Measurements from ENCODE around the gene CTU2. TPM values are rescaled to one million over a fixed set of nuclear protein-coding genes. Genes with fewer than 3 reads are reported as not detected.

The CTU2 gene
- total and polyA plus RNA-seq, 9 of the 15 experiments (the other 6 are each of a cell fraction or from before 2014, with no cell fraction given): 1.3 to 105 (median 23.2) TPM

DNA sequence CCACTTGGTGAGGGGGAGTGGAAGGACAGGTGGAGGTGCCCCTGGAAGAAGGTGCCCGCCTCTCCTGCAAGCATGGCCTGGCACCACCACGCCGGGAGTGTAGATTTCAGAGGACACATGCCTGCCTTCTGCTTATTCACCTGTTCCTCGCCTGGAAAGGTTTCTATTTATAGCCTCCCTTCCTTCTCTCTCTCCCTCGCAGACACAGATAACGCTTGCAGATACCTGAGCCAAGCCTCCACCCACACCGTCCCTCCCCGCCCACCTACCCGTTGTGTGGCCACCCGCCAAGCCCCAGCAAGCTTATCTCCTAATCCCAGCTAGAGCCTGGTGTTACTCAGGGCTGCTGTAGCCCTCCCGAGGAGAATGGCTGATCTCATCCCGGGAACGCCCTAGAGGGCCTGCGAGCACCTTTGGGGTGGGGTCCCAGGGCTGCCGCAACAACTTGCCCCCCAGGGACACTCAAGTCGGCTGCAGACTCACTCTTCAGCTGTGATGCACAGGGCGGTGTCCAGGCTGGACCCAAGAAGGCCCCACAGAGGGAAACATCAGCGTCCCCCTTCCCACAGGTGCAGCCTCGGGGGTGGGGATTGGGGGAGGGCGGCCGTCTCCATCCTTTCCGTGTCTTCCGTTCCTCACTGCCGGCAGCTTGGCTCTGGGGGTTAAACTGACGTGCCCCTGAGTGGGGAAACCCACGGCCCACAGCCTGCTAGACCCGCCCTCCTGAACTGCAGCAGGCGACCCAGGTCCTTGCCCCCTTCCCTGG lies 18.1 kb upstream of the CTU2 start (continued):
- TF ChIP-seq, protein P1, sequence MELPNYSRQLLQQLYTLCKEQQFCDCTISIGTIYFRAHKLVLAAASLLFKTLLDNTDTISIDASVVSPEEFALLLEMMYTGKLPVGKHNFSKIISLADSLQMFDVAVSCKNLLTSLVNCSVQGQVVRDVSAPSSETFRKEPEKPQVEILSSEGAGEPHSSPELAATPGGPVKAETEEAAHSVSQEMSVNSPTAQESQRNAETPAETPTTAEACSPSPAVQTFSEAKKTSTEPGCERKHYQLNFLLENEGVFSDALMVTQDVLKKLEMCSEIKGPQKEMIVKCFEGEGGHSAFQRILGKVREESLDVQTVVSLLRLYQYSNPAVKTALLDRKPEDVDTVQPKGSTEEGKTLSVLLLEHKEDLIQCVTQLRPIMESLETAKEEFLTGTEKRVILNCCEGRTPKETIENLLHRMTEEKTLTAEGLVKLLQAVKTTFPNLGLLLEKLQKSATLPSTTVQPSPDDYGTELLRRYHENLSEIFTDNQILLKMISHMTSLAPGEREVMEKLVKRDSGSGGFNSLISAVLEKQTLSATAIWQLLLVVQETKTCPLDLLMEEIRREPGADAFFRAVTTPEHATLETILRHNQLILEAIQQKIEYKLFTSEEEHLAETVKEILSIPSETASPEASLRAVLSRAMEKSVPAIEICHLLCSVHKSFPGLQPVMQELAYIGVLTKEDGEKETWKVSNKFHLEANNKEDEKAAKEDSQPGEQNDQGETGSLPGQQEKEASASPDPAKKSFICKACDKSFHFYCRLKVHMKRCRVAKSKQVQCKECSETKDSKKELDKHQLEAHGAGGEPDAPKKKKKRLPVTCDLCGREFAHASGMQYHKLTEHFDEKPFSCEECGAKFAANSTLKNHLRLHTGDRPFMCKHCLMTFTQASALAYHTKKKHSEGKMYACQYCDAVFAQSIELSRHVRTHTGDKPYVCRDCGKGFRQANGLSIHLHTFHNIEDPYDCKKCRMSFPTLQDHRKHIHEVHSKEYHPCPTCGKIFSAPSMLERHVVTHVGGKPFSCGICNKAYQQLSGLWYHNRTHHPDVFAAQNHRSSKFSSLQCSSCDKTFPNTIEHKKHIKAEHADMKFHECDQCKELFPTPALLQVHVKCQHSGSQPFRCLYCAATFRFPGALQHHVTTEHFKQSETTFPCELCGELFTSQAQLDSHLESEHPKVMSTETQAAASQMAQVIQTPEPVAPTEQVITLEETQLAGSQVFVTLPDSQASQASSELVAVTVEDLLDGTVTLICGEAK (IDR thresholded peaks at IDR 0.05): no peak
- TF ChIP-seq, protein P1 (CRISPR knock-in tag; IDR thresholded peaks at IDR 0.05): no peak
- TF ChIP-seq PTTG1 (tag; IDR thresholded peaks at IDR 0.05; ENCODE audit: low read depth): no peak
- TF ChIP-seq BCOR (IDR thresholded peaks at IDR 0.05): peak; percentile 83; the same call in 1 of the 2 replicates
- TF ChIP-seq KDM5B (IDR thresholded peaks at IDR 0.05; ENCODE audit: insufficient replicate concordance, low read depth, low read length): no peak
- no peak for TF ChIP-seq TAF7 (tag; IDR thresholded peaks at IDR 0.05)
- TF ChIP-seq RBM14 (IDR thresholded peaks at IDR 0.05; ENCODE audit: borderline replicate concordance, insufficient read depth, low read depth, low read length): no peak
- peak; percentile 4 for TF ChIP-seq ZNF121 (CRISPR knock-in tag; conservative IDR thresholded peaks at IDR 0.05)
- TF ChIP-seq, protein P2, sequence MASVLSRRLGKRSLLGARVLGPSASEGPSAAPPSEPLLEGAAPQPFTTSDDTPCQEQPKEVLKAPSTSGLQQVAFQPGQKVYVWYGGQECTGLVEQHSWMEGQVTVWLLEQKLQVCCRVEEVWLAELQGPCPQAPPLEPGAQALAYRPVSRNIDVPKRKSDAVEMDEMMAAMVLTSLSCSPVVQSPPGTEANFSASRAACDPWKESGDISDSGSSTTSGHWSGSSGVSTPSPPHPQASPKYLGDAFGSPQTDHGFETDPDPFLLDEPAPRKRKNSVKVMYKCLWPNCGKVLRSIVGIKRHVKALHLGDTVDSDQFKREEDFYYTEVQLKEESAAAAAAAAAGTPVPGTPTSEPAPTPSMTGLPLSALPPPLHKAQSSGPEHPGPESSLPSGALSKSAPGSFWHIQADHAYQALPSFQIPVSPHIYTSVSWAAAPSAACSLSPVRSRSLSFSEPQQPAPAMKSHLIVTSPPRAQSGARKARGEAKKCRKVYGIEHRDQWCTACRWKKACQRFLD (CRISPR knock-in tag; IDR thresholded peaks at IDR 0.05): peak; percentile 61; the same call in 1 of the 2 replicates
- no peak for TF ChIP-seq ZNF133 (CRISPR knock-in tag; IDR thresholded peaks at IDR 0.05)
- no peak for TF ChIP-seq FOXK1 (CRISPR knock-in tag; IDR thresholded peaks at IDR 0.05; ENCODE audit: borderline replicate concordance)
- TF ChIP-seq, protein P3, sequence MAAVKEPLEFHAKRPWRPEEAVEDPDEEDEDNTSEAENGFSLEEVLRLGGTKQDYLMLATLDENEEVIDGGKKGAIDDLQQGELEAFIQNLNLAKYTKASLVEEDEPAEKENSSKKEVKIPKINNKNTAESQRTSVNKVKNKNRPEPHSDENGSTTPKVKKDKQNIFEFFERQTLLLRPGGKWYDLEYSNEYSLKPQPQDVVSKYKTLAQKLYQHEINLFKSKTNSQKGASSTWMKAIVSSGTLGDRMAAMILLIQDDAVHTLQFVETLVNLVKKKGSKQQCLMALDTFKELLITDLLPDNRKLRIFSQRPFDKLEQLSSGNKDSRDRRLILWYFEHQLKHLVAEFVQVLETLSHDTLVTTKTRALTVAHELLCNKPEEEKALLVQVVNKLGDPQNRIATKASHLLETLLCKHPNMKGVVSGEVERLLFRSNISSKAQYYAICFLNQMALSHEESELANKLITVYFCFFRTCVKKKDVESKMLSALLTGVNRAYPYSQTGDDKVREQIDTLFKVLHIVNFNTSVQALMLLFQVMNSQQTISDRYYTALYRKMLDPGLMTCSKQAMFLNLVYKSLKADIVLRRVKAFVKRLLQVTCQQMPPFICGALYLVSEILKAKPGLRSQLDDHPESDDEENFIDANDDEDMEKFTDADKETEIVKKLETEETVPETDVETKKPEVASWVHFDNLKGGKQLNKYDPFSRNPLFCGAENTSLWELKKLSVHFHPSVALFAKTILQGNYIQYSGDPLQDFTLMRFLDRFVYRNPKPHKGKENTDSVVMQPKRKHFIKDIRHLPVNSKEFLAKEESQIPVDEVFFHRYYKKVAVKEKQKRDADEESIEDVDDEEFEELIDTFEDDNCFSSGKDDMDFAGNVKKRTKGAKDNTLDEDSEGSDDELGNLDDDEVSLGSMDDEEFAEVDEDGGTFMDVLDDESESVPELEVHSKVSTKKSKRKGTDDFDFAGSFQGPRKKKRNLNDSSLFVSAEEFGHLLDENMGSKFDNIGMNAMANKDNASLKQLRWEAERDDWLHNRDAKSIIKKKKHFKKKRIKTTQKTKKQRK (IDR thresholded peaks at IDR 0.05; ENCODE audit: borderline replicate concordance, low read depth, low read length): 0 out of 2 replicates have a peak, but pooled peaks have one; percentile 13
- TF ChIP-seq SLC30A9 (CRISPR knock-in tag; IDR thresholded peaks at IDR 0.05): no peak
